HG03064 (cell line): ENCODE results near the gene OTOG.

Experiments
- ATAC-seq: cut with Tn5 transposase; IDR thresholded peaks from one replicate; pipeline ENCODE4 v1.9.1; 2021; ENCODE audit warnings: low read depth; ENCODE audit not compliant: unreplicated experiment

Gene OTOG

GRCh38 chr11:17559341-17560087, 12.5 kb downstream of the OTOG start:
- no peak for ATAC-seq

GRCh38 chr11:17560281-17561110, 13.4 kb downstream of the OTOG start:
- no peak for ATAC-seq

- no peak for ATAC-seq
Observed at GRCh38 chr11:17561111-17561415, 14.0 kb downstream of the OTOG start.

- ATAC-seq, result no peak
Observed at GRCh38 chr11:17561526-17561925, 14.5 kb downstream of the OTOG start.

- ATAC-seq, result no peak
Observed at GRCh38 chr11:17563231-17563646, 16.2 kb downstream of the OTOG start.

GRCh38 chr11:17563961-17564686, 17.1 kb downstream of the OTOG start:
- no peak for ATAC-seq

- no peak for ATAC-seq
Observed at GRCh38 chr11:17564687-17565042, 17.6 kb downstream of the OTOG start.

- ATAC-seq, result no peak
Observed at GRCh38 chr11:17568944-17569343, 21.9 kb downstream of the OTOG start.

GRCh38 chr11:17570034-17570433, 23.0 kb downstream of the OTOG start:
- no peak for ATAC-seq

GRCh38 chr11:17571431-17572358, 24.6 kb downstream of the OTOG start:
- no peak for ATAC-seq

GRCh38 chr11:17572359-17572690, 25.3 kb downstream of the OTOG start:
- no peak for ATAC-seq

- no peak for ATAC-seq
Observed at GRCh38 chr11:17572791-17573460, 25.9 kb downstream of the OTOG start.

- no peak for ATAC-seq
Observed at GRCh38 chr11:17573526-17573925, 26.5 kb downstream of the OTOG start.

GRCh38 chr11:17574141-17575091, 27.4 kb downstream of the OTOG start:
- ATAC-seq, result no peak

- ATAC-seq, result no peak
Observed at GRCh38 chr11:17575431-17576425, 28.7 kb downstream of the OTOG start.

GRCh38 chr11:17578296-17578695, 31.2 kb downstream of the OTOG start:
- no peak for ATAC-seq

GRCh38 chr11:17578958-17579357, 31.9 kb downstream of the OTOG start:
- ATAC-seq, result no peak

GRCh38 chr11:17579451-17579850, 32.4 kb downstream of the OTOG start:
- ATAC-seq, result no peak
